Thoracic aorta (tissue), 2 donors: ENCODE data around the gene ADAMTS4. TPM values are rescaled to one million over a fixed set of nuclear protein-coding genes. Genes with fewer than 3 reads are reported as not detected.

Source experiments
- ATAC-seq: fragments of 150-250 bp; one replicate; pipeline ENCODE4 v1.8.0; 2017; ENCODE audit warnings: low read depth; ENCODE audit not compliant: insufficient number of reproducible peaks, low FRiP score
- DNase-seq: peaks from one replicate; pipeline ENCODE4 v3.0.0-alpha.2; 2020; ENCODE audit warnings: low spot score
- H3K27ac ChIP-seq, 2 donors: fragments of 200-600 bp; sonication (generic); 1 replicate in 1 of 2; 2 replicates in 1 of 2; pipeline ENCODE4 v1.5.1; 2016; ENCODE audit warnings: mild to moderate bottlenecking in 2 of 2, moderate library complexity in 2 of 2
- H3K27me3 ChIP-seq: fragments of 200-600 bp; sonication (generic); replicated peaks from 2 replicates; pipeline ENCODE4 v1.6.0; 2016; ENCODE audit warnings: mild to moderate bottlenecking; ENCODE audit not compliant: insufficient read depth
- H3K36me3 ChIP-seq: fragments of 200-600 bp; sonication (generic); one replicate; pipeline ENCODE4 v1.5.1; 2016
- H3K4me1 ChIP-seq, 2 donors: fragments of 200-600 bp; sonication (generic); 1 replicate in 1 of 2; 2 replicates in 1 of 2; pipeline versions ENCODE4 v1.5.1 to v1.6.0; 2016; ENCODE audit warnings: low read depth in 2 of 2, mild to moderate bottlenecking in 1 of 2; ENCODE audit not compliant: control insufficient read depth in 1 of 2
- H3K4me3 ChIP-seq: fragments of 200-600 bp; sonication (generic); 2 replicates; pipeline ENCODE4 v1.5.1; 2016; ENCODE audit warnings: mild to moderate bottlenecking
- H3K9me3 ChIP-seq: fragments of 200-600 bp; sonication (generic); 2 replicates; pipeline ENCODE4 v1.5.1; 2016
- total RNA-seq, 2 donors: library from RNA; depleted of rRNA; stranded (reverse); fragments of >200 nt; gene quantifications; one replicate each; pipeline versions ENCODE4 v1.1.0 to v1.2.3, GENCODE V29; 2016
- TF ChIP-seq, protein P1 (sequence below): fragments of 200-600 bp; sonication (generic); IDR thresholded peaks from one replicate; pipeline ENCODE4 v1.5.1; 2019; ENCODE audit warnings: antibody characterized with exemption

The ADAMTS4 gene
- total RNA-seq, 2 donors from 2014 or later: 15.0 to 171 TPM

DNA sequence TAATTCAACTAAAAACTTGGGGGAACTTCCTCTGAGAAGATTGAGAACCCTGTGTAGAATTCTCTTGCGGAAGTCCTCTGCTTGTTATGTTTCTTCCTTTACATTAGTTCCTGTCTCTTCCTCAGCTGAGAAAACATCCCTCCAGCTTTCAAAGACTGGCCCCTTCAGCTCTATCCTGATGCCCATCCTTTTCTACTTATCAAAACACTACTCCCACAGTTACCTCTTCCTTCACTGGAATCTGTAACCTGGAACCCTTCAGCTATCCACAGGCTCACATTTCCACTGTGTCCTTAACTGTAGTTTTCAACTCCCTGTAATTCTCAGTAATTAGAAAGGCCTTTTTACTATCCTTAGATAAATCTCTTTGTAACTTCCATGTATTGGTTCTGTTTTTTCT, 60.4 kb downstream of the ADAMTS4 start:
- Histone ChIP-seq H3K27ac (no peak overlapping the region), H3K4me1 (peaks cover 5 to 10% of the 10 kb centered on the region in 2 donors), H3K36me3 (no peaks in the 10 kb centered on the region), H3K27me3 (no peaks in the 10 kb centered on the region), H3K4me3 (no peak overlapping the region), H3K9me3 (no peaks in the 10 kb centered on the region)
- no peak for DNase-seq
- TF ChIP-seq, protein P1, sequence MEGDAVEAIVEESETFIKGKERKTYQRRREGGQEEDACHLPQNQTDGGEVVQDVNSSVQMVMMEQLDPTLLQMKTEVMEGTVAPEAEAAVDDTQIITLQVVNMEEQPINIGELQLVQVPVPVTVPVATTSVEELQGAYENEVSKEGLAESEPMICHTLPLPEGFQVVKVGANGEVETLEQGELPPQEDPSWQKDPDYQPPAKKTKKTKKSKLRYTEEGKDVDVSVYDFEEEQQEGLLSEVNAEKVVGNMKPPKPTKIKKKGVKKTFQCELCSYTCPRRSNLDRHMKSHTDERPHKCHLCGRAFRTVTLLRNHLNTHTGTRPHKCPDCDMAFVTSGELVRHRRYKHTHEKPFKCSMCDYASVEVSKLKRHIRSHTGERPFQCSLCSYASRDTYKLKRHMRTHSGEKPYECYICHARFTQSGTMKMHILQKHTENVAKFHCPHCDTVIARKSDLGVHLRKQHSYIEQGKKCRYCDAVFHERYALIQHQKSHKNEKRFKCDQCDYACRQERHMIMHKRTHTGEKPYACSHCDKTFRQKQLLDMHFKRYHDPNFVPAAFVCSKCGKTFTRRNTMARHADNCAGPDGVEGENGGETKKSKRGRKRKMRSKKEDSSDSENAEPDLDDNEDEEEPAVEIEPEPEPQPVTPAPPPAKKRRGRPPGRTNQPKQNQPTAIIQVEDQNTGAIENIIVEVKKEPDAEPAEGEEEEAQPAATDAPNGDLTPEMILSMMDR: no peak
- no peak for ATAC-seq

DNA sequence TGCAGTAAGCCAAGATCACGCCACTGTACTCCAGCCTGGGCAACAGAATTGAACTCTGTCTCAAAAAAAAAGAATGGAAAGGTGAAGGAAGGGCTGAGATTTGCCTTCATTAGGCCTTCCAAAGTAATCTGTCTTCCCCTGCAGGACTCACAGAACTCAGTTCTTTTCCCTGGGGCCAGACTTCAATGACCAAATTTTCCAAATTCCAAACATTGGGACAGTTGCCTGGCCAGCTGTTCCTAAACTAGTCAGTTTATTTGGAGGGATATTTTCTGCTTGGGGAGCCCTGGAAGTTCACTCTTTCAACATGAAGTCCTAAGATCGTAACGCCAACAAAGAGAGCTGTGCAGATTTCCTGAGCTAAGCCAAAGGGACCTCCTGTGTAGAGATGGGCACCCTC, 61.0 kb downstream of the ADAMTS4 start:
- H3K9me3 ChIP-seq: no peaks in the 10 kb centered on the region
- DNase-seq: no peak
- no peaks in the 10 kb centered on the region for H3K36me3 ChIP-seq
- H3K4me3 ChIP-seq: no peak overlapping the region
- no peak for ATAC-seq
- H3K27ac ChIP-seq: no peak overlapping the region
- peaks cover 5 to 11% of the 10 kb centered on the region in 2 donors for H3K4me1 ChIP-seq
- TF ChIP-seq, protein P1: no peak
- H3K27me3 ChIP-seq: no peaks in the 10 kb centered on the region

Other genes starting within 250 kb of the ADAMTS4 start
- 1 to 10 TPM in 1 of 2 donors, not detected in 1; 3.0 TPM for gene ITLN2, start 244.2 kb downstream of the ADAMTS4 start, total RNA-seq
- 10 to 100 TPM; 19.1 to 20.7 TPM for gene F11R, start 177.9 kb downstream of the ADAMTS4 start, total RNA-seq
- 10 to 100 TPM; 19.9 to 34.2 TPM for gene TSTD1, start 160.1 kb downstream of the ADAMTS4 start, total RNA-seq
- 10 to 100 TPM; 57.9 to 69.4 TPM for gene USF1, start 153.1 kb downstream of the ADAMTS4 start, total RNA-seq
- gene ARHGAP30, start 129.2 kb downstream of the ADAMTS4 start, total RNA-seq: 10 to 100 TPM; 16.4 to 16.9 TPM
- under 1 TPM in 1 of 2 donors, not detected in 1; 0.14 TPM for gene NECTIN4, start 109.5 kb downstream of the ADAMTS4 start, total RNA-seq
- gene KLHDC9, start 100.7 kb downstream of the ADAMTS4 start, total RNA-seq: 1 to 10 TPM; 7.9 to 8.6 TPM
- gene PFDN2, start 81.0 kb downstream of the ADAMTS4 start, total RNA-seq: 10 to 100 TPM; 22.7 to 92.7 TPM
- 10 to 100 TPM; 25.3 to 42.1 TPM for gene NIT1, start 80.9 kb downstream of the ADAMTS4 start, total RNA-seq
- 10 to 100 TPM; 30.7 to 34.3 TPM for gene DEDD, start 66.4 kb downstream of the ADAMTS4 start, total RNA-seq
- 10 to 100 TPM; 54.2 to 73.9 TPM for gene UFC1, start 45.1 kb downstream of the ADAMTS4 start, total RNA-seq
- 10 to 100 TPM; 23.2 to 28.8 TPM for gene USP21, start 39.6 kb downstream of the ADAMTS4 start, total RNA-seq
- gene PPOX, start 32.6 kb downstream of the ADAMTS4 start, total RNA-seq: 10 to 100 TPM; 18.2 to 33.6 TPM
- 100 to 1,000 TPM in 1 of 2 donors, 10 to 100 TPM in 1; 36.4 to 145 TPM for gene B4GALT3, start 21.5 kb downstream of the ADAMTS4 start, total RNA-seq
- gene NDUFS2, start 3.3 kb upstream of the ADAMTS4 start, total RNA-seq: 10 to 100 TPM; 61.5 to 63.5 TPM
- gene FCER1G, start 16.2 kb upstream of the ADAMTS4 start, total RNA-seq: 100 to 1,000 TPM in 1 of 2 donors, 10 to 100 TPM in 1; 82.9 to 101 TPM
- gene APOA2, start 24.6 kb upstream of the ADAMTS4 start, total RNA-seq: not detected
- gene TOMM40L, start 27.0 kb upstream of the ADAMTS4 start, total RNA-seq: 10 to 100 TPM; 12.8 to 13.4 TPM
- not detected for gene NR1I3, start 39.1 kb upstream of the ADAMTS4 start, total RNA-seq
- 1 to 10 TPM in 1 of 2 donors, under 1 TPM in 1; 0.68 to 1.8 TPM for gene PCP4L1, start 59.7 kb upstream of the ADAMTS4 start, total RNA-seq
- gene MPZ, start 110.9 kb upstream of the ADAMTS4 start, total RNA-seq: 1 to 10 TPM; 2.7 to 2.8 TPM
- gene SDHC, start 115.3 kb upstream of the ADAMTS4 start, total RNA-seq: 10 to 100 TPM; 38.9 to 95.7 TPM
- gene CFAP126, start 168.8 kb upstream of the ADAMTS4 start, total RNA-seq: not detected